ENCODE results near the gene PRSS23.
"Not testable (repeated sequence)": the region's sequence is repeated elsewhere in the genome, so short reads cannot be mapped to it uniquely, and the experiment has no call there.

The PRSS23 gene

DNA sequence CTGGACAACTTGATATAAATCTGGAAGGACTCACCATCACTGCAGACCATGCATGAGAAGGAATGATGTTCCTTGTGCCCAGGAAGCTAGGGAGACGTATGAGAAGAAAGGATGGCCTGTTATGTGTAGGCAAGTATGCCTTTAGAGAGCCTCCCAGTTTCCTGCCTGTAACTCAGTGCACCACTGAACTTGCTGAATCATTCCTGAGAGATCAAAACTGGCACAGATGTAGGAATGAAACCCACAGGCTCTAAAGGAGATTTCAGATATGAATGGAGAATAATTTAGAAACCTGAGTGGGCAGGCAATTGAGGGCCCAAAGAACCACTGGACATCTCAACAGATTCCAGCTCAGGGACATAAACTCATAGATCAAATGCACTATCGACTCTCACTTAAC is 38.4 kb upstream of the PRSS23 start:
- no peak for DNase-seq (ENCODE audit: extremely low read depth, insufficient read length)
- TF ChIP-seq, protein P1, sequence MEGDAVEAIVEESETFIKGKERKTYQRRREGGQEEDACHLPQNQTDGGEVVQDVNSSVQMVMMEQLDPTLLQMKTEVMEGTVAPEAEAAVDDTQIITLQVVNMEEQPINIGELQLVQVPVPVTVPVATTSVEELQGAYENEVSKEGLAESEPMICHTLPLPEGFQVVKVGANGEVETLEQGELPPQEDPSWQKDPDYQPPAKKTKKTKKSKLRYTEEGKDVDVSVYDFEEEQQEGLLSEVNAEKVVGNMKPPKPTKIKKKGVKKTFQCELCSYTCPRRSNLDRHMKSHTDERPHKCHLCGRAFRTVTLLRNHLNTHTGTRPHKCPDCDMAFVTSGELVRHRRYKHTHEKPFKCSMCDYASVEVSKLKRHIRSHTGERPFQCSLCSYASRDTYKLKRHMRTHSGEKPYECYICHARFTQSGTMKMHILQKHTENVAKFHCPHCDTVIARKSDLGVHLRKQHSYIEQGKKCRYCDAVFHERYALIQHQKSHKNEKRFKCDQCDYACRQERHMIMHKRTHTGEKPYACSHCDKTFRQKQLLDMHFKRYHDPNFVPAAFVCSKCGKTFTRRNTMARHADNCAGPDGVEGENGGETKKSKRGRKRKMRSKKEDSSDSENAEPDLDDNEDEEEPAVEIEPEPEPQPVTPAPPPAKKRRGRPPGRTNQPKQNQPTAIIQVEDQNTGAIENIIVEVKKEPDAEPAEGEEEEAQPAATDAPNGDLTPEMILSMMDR (IDR thresholded peaks at IDR 0.05; ENCODE audit: insufficient read depth, low read length, poor library complexity, severe bottlenecking): no peak
- H3K36me3 ChIP-seq (ENCODE audit: control insufficient read depth, insufficient read depth, low read length): no peaks in the 10 kb centered on the region
- H3K27me3 ChIP-seq (replicated peaks; ENCODE audit: control insufficient read depth, insufficient read depth, low read length): 0 out of 2 replicates have a peak, but pooled peaks cover 1% of the 10 kb centered on the region
- no peak overlapping the region for H3K4me3 ChIP-seq (replicated peaks; ENCODE audit: low read depth, low read length)

DNA sequence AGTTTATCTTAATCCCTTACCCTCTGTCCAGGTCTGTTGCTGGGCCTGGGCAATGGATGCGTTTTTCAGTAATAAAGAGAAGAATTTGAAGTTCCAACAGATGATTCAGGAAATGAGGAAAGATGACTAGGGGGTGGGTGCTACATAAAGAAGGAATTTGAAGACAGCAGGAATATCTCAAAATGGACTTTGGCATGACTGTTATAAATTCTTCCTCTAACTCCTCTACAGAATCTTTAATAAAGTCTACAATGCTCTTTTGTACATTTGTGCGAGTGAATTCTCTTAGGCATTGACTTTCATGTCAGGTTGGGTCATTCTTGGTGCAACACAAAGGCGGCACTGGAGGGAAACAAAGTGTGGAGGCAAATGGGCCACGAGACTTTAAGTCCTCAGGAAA is 35.1 kb upstream of the PRSS23 start:
- H3K36me3 ChIP-seq (ENCODE audit: control insufficient read depth, insufficient read depth, low read length): no peaks in the 10 kb centered on the region
- 0 out of 2 replicates have a peak, but pooled peaks cover 1% of the 10 kb centered on the region for H3K27me3 ChIP-seq (replicated peaks; ENCODE audit: control insufficient read depth, insufficient read depth, low read length)
- no peak overlapping the region for H3K4me3 ChIP-seq (replicated peaks; ENCODE audit: low read depth, low read length)
- DNase-seq (ENCODE audit: extremely low read depth, insufficient read length): no peak
- TF ChIP-seq, protein P1 (IDR thresholded peaks at IDR 0.05; ENCODE audit: insufficient read depth, low read length, poor library complexity, severe bottlenecking): no peak

DNA sequence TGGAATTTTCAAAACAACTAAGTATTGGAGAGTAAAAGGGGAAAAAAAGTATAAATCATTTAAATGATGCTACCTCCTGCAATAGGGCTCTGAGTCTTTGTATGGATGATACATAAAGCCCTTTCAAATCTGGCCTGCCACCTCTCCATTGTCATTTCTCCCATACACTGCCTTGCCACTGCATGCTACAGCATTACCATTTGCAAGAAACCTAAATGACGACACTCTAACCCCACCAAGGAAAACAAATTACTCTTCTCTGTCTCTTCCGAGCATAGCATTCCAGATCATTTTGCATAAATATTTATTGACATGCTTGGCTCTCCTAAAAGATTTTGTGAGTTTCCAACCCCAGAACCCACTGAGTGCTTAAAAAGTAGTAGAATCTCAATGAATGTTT is 34.5 kb upstream of the PRSS23 start:
- no peak overlapping the region for H3K4me3 ChIP-seq (replicated peaks; ENCODE audit: low read depth, low read length)
- TF ChIP-seq, protein P1 (IDR thresholded peaks at IDR 0.05; ENCODE audit: insufficient read depth, low read length, poor library complexity, severe bottlenecking): no peak
- no peaks in the 10 kb centered on the region for H3K36me3 ChIP-seq (ENCODE audit: control insufficient read depth, insufficient read depth, low read length)
- H3K27me3 ChIP-seq (replicated peaks; ENCODE audit: control insufficient read depth, insufficient read depth, low read length): 0 out of 2 replicates have a peak, but pooled peaks cover 1% of the 10 kb centered on the region
- no peak for DNase-seq (ENCODE audit: extremely low read depth, insufficient read length)

DNA sequence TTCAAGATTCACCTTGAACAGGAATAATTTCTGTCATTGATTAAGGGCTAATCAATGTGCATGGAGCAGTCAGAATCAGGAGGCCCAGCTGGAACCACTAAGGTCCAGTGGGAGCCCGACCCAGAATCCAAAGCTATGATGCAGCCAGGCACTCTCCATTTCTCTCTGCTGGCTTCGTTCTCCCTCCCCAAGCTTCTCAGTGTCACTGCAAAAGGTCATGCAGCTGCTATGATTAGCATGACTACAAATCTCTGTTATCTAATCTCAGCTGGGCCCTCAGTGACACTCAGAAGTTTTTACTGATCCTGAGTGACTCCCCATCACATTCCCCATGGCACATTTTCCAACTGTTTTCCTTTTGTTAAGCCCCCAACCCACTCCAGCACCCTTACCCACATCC is 31.1 kb upstream of the PRSS23 start:
- Histone ChIP-seq H3K36me3 (ENCODE audit: control insufficient read depth, insufficient read depth, low read length) (no peaks in the 10 kb centered on the region), H3K4me3 (replicated peaks; ENCODE audit: low read depth, low read length) (no peak overlapping the region), H3K27me3 (replicated peaks; ENCODE audit: control insufficient read depth, insufficient read depth, low read length) (0 out of 2 replicates have a peak, but pooled peaks cover 1% of the 10 kb centered on the region)
- no peak for DNase-seq (ENCODE audit: extremely low read depth, insufficient read length)
- TF ChIP-seq, protein P1 (IDR thresholded peaks at IDR 0.05; ENCODE audit: insufficient read depth, low read length, poor library complexity, severe bottlenecking): no peak

DNA sequence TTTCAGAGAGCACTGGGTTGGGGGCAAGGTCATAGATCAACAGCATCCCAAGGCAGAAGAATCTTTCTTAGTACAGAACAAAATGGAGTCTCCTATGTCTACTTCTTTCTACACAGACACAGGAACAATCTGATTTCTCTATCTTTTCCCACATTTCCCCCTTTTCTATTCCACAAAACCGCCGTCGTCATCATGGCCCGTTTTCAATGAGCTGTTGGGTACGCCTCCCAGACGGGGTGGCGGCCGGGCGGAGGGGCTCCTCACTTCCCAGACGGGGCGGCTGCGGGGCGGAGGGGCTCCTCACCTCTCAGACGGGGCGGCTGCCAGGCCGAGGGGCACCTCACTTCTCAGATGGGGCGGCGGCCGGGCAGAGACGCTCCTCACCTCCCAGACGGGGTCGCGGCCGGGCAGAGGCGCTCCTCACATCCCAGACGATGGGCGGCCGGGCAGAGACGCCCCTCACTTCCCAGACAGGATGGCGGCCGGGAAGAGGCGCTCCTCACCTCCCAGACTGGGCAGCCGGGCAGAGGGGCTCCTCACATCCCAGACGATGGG is 29.8 kb upstream of the PRSS23 start:
- not testable (repeated sequence) for H3K4me3 ChIP-seq (replicated peaks; ENCODE audit: low read depth, low read length); DNase-seq (ENCODE audit: extremely low read depth, insufficient read length); H3K36me3 ChIP-seq (ENCODE audit: control insufficient read depth, insufficient read depth, low read length); H3K27me3 ChIP-seq (replicated peaks; ENCODE audit: control insufficient read depth, insufficient read depth, low read length)

DNA sequence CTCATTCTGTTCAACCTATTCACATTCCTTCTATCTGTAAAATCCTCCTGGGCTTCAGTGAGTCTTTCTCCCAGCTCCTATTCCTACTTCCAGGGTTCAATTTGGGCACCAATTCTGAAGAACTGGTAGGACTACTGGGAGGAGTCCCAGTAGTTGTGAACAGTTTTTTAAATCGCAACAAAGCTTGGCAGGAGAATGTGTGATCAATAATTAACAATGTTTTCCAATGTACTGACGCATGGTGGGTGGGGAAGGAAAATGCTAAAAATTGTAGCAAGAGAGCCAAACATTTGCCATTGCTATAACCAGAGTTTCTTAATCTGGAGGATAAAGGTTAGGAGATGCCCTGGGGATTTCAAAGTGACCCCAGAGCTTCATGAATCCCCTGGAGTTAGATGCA is 27.3 kb upstream of the PRSS23 start:
- Histone ChIP-seq H3K4me3 (replicated peaks; ENCODE audit: low read depth, low read length) (no peak overlapping the region), H3K36me3 (ENCODE audit: control insufficient read depth, insufficient read depth, low read length) (no peaks in the 10 kb centered on the region), H3K27me3 (replicated peaks; ENCODE audit: control insufficient read depth, insufficient read depth, low read length) (no peaks in the 10 kb centered on the region)
- TF ChIP-seq, protein P1 (IDR thresholded peaks at IDR 0.05; ENCODE audit: insufficient read depth, low read length, poor library complexity, severe bottlenecking): no peak
- DNase-seq (ENCODE audit: extremely low read depth, insufficient read length): no peak

Measured in GM06990 (cell line).